HepG2 (cell line): ENCODE measurements around the gene CISD2. TPM values are rescaled to one million over a fixed set of nuclear protein-coding genes. Genes with fewer than 3 reads are reported as not detected.

Source experiments
- ATF1 ChIP-seq: IDR thresholded peaks from 2 replicates; pipeline ENCODE4 v1.6.1; 2016; ENCODE audit warnings: mild to moderate bottlenecking, control low read depth
- ETV5 ChIP-seq: IDR thresholded peaks from 2 replicates; pipeline ENCODE4 v1.6.1; 2018; ENCODE audit warnings: missing biosample characterization, missing genetic modification reagents, inconsistent platforms, borderline replicate concordance
- KAT7 ChIP-seq: IDR thresholded peaks from 2 replicates; pipeline ENCODE4 v1.6.1; 2018; ENCODE audit warnings: borderline replicate concordance, missing compliant biosample characterization
- LCORL ChIP-seq, 2 experiments: fragments of 450-650 bp in 1 of 2; sonication (generic) in 1 of 2; formaldehyde crosslinking in 1 of 2; IDR thresholded peaks; 2 replicates each; pipeline versions ENCODE4 v1.5.0 to v1.6.1; 2017 to 2020; ENCODE audit warnings: antibody characterized with exemption in 1 of 2, missing genetic modification reagents in 1 of 2
- PPARG ChIP-seq: conservative IDR thresholded peaks from 2 replicates; pipeline ENCODE4 v1.6.1; 2016; ENCODE audit warnings: missing biosample characterization, missing genetic modification reagents
- RBM22 ChIP-seq: fragments of 200-400 bp; formaldehyde crosslinking; optimal IDR thresholded peaks from 2 replicates; pipeline ENCODE3; 2017; ENCODE audit warnings: mild to moderate bottlenecking, low read length, moderate library complexity
- SNAPC4 ChIP-seq: sonication (generic); formaldehyde crosslinking; IDR thresholded peaks from 2 replicates; pipeline ENCODE4 v1.4.0; 2020; ENCODE audit warnings: mild to moderate bottlenecking, missing genetic modification reagents
- TBX2 ChIP-seq: sonication (generic); formaldehyde crosslinking; IDR thresholded peaks from 2 replicates; pipeline ENCODE4 v1.5.0; 2020; ENCODE audit warnings: missing genetic modification reagents, mild to moderate bottlenecking, borderline replicate concordance
- WIZ ChIP-seq: sonication (generic); formaldehyde crosslinking; IDR thresholded peaks from 2 replicates; pipeline ENCODE4 v1.5.1; 2020; ENCODE audit warnings: mild to moderate bottlenecking, missing genetic modification reagents
- ZC3H13 ChIP-seq: sonication (generic); formaldehyde crosslinking; IDR thresholded peaks from 2 replicates; pipeline ENCODE4 v1.8.1; 2023; ENCODE audit warnings: mild to moderate bottlenecking, missing genetic modification reagents, moderate library complexity
- ZNF136 ChIP-seq: sonication (generic); formaldehyde crosslinking; IDR thresholded peaks from 2 replicates; pipeline ENCODE4 v1.8.1; 2022; ENCODE audit warnings: low read depth, mild to moderate bottlenecking, moderate library complexity, missing genetic modification reagents
- ZNF235 ChIP-seq: sonication (generic); formaldehyde crosslinking; IDR thresholded peaks from 2 replicates; pipeline ENCODE4 v1.8.1; 2023; ENCODE audit warnings: mild to moderate bottlenecking, missing genetic modification reagents, borderline replicate concordance
- ZNF274 ChIP-seq: sonication (generic); formaldehyde crosslinking; IDR thresholded peaks from 2 replicates; pipeline ENCODE4 v1.5.1; 2020; ENCODE audit warnings: mild to moderate bottlenecking, missing genetic modification reagents
- ZNF431 ChIP-seq: sonication (generic); formaldehyde crosslinking; IDR thresholded peaks from 2 replicates; pipeline ENCODE4 v1.9.0; 2022; ENCODE audit warnings: missing genetic modification reagents, low read depth, mild to moderate bottlenecking, borderline replicate concordance
- ZNF547 ChIP-seq: sonication (generic); formaldehyde crosslinking; IDR thresholded peaks from 2 replicates; pipeline ENCODE4 v1.5.1; 2020; ENCODE audit warnings: mild to moderate bottlenecking, missing genetic modification reagents
- ZNF687 ChIP-seq: sonication (generic); formaldehyde crosslinking; IDR thresholded peaks from 2 replicates; pipeline ENCODE4 v1.5.1; 2020; ENCODE audit warnings: mild to moderate bottlenecking, missing genetic modification reagents, moderate library complexity
- ZNF746 ChIP-seq: sonication (generic); formaldehyde crosslinking; IDR thresholded peaks from 2 replicates; pipeline ENCODE4 v1.8.0; 2022; ENCODE audit warnings: mild to moderate bottlenecking, missing genetic modification reagents
- ZNF749 ChIP-seq: sonication (generic); formaldehyde crosslinking; IDR thresholded peaks from 2 replicates; pipeline ENCODE4 v1.8.0; 2022; ENCODE audit warnings: mild to moderate bottlenecking, missing genetic modification reagents, moderate library complexity, borderline replicate concordance
- ZNF83 ChIP-seq: sonication (generic); formaldehyde crosslinking; IDR thresholded peaks from 2 replicates; pipeline ENCODE4 v1.4.0; 2020; ENCODE audit warnings: missing genetic modification reagents, mild to moderate bottlenecking, borderline replicate concordance
- ZZZ3 ChIP-seq: sonication (generic); formaldehyde crosslinking; IDR thresholded peaks from 2 replicates; pipeline ENCODE4 v1.4.0; 2020; ENCODE audit warnings: missing genetic modification reagents, mild to moderate bottlenecking, borderline replicate concordance
- polyA plus RNA-seq, 8 experiments: library from polyadenylated mRNA; depleted of rRNA in 3 of 8; stranded (reverse) in 7 of 8; unstranded in 1 of 8; fragments of >200 nt; fragmentation: Illumina TruSeq in 4 of 8; extraction: Trizol in 4 of 8; gene quantifications; 2 replicates each; pipeline versions ENCODE4 v1.2.1 to v1.2.3, GENCODE V29; 2011 to 2016; ENCODE audit warnings: low read depth in 4 of 8, missing spikeins in 1 of 8, mixed read lengths in 1 of 8; ENCODE audit not compliant: insufficient read depth in 1 of 8
- total RNA-seq, 5 experiments: library from RNA; depleted of rRNA; stranded (reverse); fragments of >200 nt; fragmentation: Illumina TruSeq; extraction: Trizol; gene quantifications; 2 replicates each; pipeline ENCODE4 v1.2.3, GENCODE V29; 2016; ENCODE audit warnings: low read depth in 1 of 5

Gene CISD2
- total and polyA plus RNA-seq, 2 of the 13 experiments (the other 11 are each of a cell fraction or from before 2014, with no cell fraction given) = 24.5 to 37.7 TPM

- peak; percentile 86 for TF ChIP-seq ZNF687 (CRISPR knock-in tag)
- peak; percentile 39; the same call in 1 of the 2 replicates for TF ChIP-seq PPARG (CRISPR knock-in tag)
- TF ChIP-seq ZNF136 (CRISPR knock-in tag) = peak; percentile 12; the same call in 1 of the 2 replicates
- TF ChIP-seq ZNF547 (CRISPR knock-in tag) = peak; percentile 21; the same call in 1 of the 2 replicates
- no peak for TF ChIP-seq WIZ (CRISPR knock-in tag)
- TF ChIP-seq ETV5 (CRISPR knock-in tag) = peak; percentile 65
- TF ChIP-seq ATF1 = peak; percentile 41; the same call in 1 of the 2 replicates
- TF ChIP-seq LCORL (IDR thresholded peaks at IDR 0.05) = no peak
- peak; percentile 61 for TF ChIP-seq LCORL (CRISPR knock-in tag; IDR thresholded peaks at IDR 0.05)
- 0 out of 2 replicates have a peak, but pooled peaks have one; percentile 23 for TF ChIP-seq ZNF83 (CRISPR knock-in tag)
- TF ChIP-seq KAT7 (CRISPR knock-in tag) = no peak
- TF ChIP-seq ZNF431 (CRISPR knock-in tag) = peak; percentile 81
- TF ChIP-seq SNAPC4 (CRISPR knock-in tag) = peak; percentile 80; the same call in 1 of the 2 replicates
- peak; percentile 66 for TF ChIP-seq ZNF749
- 0 out of 2 replicates have a peak, but pooled peaks have one; percentile 19 for TF ChIP-seq ZNF235 (CRISPR knock-in tag)
- peak; percentile 15 for TF ChIP-seq RBM22
- peak; percentile 71; the same call in 1 of the 2 replicates for TF ChIP-seq ZNF746 (CRISPR knock-in tag)
- TF ChIP-seq ZC3H13 (CRISPR knock-in tag) = no peak
- TF ChIP-seq ZNF274 = no peak; the same call in 1 of the 2 replicates
- peak; percentile 91 for TF ChIP-seq TBX2 (CRISPR knock-in tag)
- TF ChIP-seq ZZZ3 (CRISPR knock-in tag) = no peak
Observed at GRCh38 chr4:102827674-102828496, 40.9 kb upstream of the CISD2 start (continued).
